HG03342 (cell line): ENCODE results near the gene CXCL1.

Experiments
- ATAC-seq: cut with Tn5 transposase; IDR thresholded peaks from one replicate; pipeline ENCODE4 v1.9.1; 2021; ENCODE audit warnings: mild to moderate bottlenecking, moderate library complexity; ENCODE audit not compliant: unreplicated experiment

CXCL1 gene

DNA sequence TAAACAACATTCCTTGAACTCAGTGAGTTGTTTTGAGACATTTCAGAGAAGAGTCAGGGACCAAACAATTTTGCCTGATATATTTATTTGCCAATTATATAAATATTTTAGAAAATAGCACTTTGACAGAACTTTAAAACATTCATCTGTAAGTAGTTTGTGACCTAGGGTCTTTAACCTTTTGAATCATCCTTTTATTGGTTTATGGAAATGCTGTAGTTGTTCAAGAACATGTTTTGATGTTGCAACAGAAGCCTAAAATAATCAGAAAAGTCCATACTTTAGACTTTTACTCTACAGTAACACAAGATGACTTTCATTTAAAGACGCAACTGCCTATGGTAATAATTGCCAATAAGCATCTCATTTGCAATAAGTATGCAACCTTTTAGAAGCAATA, 43.0 kb downstream of the CXCL1 start:
- no peak for ATAC-seq

DNA sequence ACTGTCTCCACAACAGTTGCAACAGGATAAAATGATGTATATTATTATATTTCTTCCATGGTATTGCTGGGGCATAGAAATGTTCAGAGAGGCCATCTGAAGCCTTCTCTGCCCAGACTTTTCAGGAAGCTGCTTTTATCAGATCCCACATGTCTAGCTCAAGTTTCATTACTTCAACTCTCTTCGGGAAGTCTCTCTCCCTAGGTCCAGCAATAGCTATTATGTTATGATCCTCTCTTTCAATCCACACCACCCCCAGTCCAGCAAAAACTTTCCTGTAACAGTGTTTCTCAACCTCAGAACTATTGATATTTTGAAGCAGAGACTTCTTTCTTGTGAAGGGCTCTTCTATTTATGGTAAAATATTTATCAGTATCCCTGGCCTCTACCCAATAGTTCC, 44.9 kb downstream of the CXCL1 start:
- ATAC-seq: no peak

DNA sequence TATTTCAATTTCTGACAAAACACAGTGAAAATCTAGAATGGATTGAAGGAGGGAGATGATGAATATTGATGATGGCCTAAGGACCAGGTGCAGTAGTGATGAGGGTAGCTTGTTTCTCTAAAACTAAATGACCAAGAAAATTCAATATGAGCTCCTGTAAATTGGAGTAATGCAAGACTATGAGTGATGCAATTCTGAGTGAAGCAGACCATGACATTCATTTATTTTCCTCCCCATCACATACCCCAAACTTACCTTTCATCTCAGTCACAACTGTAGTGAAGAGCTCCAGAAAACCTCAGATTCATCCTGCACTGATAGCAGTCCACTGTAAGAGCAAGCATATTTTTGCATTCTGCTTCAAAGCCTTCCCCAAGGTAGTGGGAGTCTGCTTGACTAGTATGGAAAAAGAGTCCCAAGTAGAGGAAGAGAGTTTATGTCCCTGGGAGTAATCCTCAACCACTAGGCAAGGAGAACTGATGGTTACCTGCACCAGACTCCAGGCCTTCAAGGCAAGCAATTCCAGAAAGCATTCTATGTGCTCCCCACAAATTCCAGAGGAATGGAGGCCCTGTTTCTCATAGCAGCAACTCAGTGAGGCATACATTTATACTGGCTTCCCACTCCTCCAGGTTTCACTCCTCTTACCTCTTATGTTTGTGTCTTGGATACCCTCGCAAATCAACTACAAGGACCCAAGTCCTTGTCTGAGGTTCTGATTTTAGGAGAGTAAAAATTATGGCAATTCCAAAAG, 47.2 kb downstream of the CXCL1 start:
- no peak for ATAC-seq

DNA sequence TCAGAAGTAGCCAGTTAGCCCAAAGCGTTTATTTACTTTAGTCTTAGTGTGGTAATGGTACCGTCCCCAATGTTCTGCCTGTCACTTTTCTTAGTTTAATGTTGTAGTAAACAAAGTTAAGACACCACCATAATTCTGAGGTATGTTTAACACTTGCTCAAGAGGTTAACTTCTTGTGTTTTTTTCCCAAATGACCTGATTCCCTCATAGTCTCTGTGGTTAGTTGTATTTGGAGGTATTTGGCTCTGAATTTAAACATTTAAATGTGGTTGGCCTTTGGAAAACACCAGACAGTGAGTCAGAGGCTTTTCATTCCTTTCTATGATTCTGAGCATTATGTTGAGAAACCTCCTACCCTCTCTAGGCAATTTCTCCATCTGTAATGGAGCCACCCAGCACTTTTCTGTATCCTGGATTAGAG, 47.9 kb downstream of the CXCL1 start:
- ATAC-seq: no peak

DNA sequence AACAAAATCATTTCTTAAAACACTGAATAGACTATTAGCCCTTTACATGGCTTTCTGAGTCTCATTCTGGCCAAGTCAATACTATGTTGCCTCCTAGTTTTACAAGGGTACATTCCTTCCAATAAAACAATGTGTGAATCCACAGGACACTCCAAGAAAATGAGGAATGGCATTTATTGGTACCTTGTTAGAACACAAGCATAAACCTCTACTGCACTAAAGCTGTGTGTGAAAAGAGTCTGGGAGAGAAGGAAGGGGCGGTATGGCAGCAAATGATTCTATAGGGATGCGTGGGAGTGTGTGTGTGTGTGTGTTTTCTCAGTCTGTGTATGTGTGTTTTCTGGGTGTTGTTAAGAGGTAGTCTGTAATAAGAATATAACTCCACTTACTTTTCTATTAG, 48.9 kb downstream of the CXCL1 start:
- no peak for ATAC-seq

DNA sequence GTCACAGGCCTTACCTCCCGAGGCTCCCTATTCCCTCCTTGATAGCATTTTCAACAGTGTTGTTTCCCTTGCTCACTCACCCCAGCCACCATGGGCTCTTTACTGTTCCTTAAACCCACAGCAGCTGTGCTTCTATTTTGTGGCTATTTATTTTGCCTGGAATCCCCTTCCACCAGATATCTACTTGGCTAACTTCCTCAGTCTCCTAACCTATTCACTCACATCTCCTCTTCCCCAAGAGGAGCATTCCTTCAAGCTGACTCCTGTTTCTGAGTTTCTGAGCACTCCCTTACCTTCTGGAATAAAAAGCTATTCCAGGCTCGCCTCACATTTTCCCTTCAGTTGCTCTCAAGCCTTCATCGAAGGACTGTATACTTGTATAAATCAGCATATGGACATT, 50.5 kb downstream of the CXCL1 start:
- no peak for ATAC-seq
